Upper lobe of left lung (tissue), 4 donors: Measurements from ENCODE around the gene CPNE5.

Experiments used
- EP300 ChIP-seq, 4 donors: sonication (generic); formaldehyde crosslinking; IDR thresholded peaks; one replicate each; pipeline ENCODE4 v1.5.1; 2017; ENCODE audit warnings: antibody characterized with exemption in 4 of 4, control low read depth in 2 of 4
- POLR2A ChIP-seq, 4 donors: fragments of 450-650 bp; IDR thresholded peaks; one replicate each; pipeline ENCODE4 v1.5.1; 2016 to 2017; ENCODE audit warnings: antibody characterized with exemption in 4 of 4, mild to moderate bottlenecking in 2 of 4
- POLR2AphosphoS5 ChIP-seq, 2 donors: sonication (generic); formaldehyde crosslinking; IDR thresholded peaks; one replicate each; pipeline ENCODE4 v1.5.1; 2017; ENCODE audit warnings: antibody characterized with exemption in 2 of 2
- TF ChIP-seq, protein P1 (sequence below), 6 experiments: fragments of 450-650 bp in 4 of 6; fragments of 200-600 bp in 2 of 6; sonication (generic) in 2 of 6; IDR thresholded peaks; one replicate each; pipeline ENCODE4 v1.5.1; 2016 to 2019; ENCODE audit warnings: antibody characterized with exemption in 6 of 6

DNA sequence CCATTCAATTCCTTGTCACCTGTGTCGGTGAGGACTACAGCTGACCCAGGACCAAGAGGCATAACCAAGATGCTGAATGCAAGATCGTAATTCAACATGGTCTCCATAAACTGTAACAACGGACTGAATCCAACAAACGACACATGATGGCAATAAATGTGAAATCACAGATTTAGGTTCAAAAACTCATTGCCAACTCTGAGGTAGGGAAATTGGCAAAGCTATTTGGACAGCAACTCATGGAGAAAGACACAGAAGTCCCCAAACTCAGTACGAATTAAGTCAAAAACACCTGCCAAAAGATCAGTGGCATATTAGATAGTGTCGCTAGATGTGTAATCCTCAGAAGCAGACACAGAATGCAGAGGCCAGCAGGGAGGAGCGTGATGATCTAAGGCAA lies 25.0 kb downstream of the CPNE5 start:
- TF ChIP-seq, protein P1, sequence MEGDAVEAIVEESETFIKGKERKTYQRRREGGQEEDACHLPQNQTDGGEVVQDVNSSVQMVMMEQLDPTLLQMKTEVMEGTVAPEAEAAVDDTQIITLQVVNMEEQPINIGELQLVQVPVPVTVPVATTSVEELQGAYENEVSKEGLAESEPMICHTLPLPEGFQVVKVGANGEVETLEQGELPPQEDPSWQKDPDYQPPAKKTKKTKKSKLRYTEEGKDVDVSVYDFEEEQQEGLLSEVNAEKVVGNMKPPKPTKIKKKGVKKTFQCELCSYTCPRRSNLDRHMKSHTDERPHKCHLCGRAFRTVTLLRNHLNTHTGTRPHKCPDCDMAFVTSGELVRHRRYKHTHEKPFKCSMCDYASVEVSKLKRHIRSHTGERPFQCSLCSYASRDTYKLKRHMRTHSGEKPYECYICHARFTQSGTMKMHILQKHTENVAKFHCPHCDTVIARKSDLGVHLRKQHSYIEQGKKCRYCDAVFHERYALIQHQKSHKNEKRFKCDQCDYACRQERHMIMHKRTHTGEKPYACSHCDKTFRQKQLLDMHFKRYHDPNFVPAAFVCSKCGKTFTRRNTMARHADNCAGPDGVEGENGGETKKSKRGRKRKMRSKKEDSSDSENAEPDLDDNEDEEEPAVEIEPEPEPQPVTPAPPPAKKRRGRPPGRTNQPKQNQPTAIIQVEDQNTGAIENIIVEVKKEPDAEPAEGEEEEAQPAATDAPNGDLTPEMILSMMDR (IDR thresholded peaks at IDR 0.05): no peak
- no peak for TF ChIP-seq POLR2AphosphoS5 (IDR thresholded peaks at IDR 0.05)
- no peak for TF ChIP-seq POLR2A (IDR thresholded peaks at IDR 0.05)
- no peak for TF ChIP-seq EP300 (IDR thresholded peaks at IDR 0.05)
